Naive thymus-derived CD4-positive, alpha-beta T cell (primary cell): ENCODE measurements around the gene KRTAP4-3. TPM values are rescaled to one million over a fixed set of nuclear protein-coding genes. Genes with fewer than 3 reads are reported as not detected.
"Not testable (repeated sequence)": the region's sequence is repeated elsewhere in the genome, so short reads cannot be mapped to it uniquely, and the experiment has no call there.

Source experiments
- ATAC-seq: fragments of 150-1000 bp; cut with Tn5 transposase; 2 replicates; pipeline ENCODE4 v1.10.0; 2021; ENCODE audit warnings: mild to moderate bottlenecking, moderate library complexity
- CTCF ChIA-PET: fragments of 350-600 bp; sonication (Branson Sonifier 250); formaldehyde crosslinking; loops from one replicate; lab custom pipeline; 2021; ENCODE audit warnings: antibody characterized with exemption; lab: Charles Lee
- POLR2A ChIA-PET: fragments of 350-600 bp; sonication (Branson Sonifier 250); formaldehyde crosslinking; loops from one replicate; lab custom pipeline; 2021; ENCODE audit warnings: antibody characterized with exemption, inconsistent platforms; lab: Charles Lee
- DNase-seq, 9 donors: peaks; one replicate each; pipeline versions ENCODE4 v3.0.0 to v3.0.0-alpha.2; 2020 to 2022; ENCODE audit warnings: mixed read lengths in 1 of 9
- H3K27ac ChIP-seq: one replicate; pipeline ENCODE4 v1.7.0; 2013; ENCODE audit warnings: mild to moderate bottlenecking, low read depth, low read length, moderate library complexity
- H3K27me3 ChIP-seq, 2 donors: one replicate each; pipeline ENCODE4 v1.7.0; 2013; ENCODE audit warnings: low read length in 2 of 2, mild to moderate bottlenecking in 2 of 2, moderate library complexity in 2 of 2; ENCODE audit not compliant: control insufficient read depth in 2 of 2, insufficient read depth in 2 of 2
- H3K36me3 ChIP-seq, 3 experiments: 1 replicate in 2 of 3; 2 replicates in 1 of 3; pipeline ENCODE4 v1.7.0; 2013; ENCODE audit warnings: low read length in 3 of 3, mild to moderate bottlenecking in 3 of 3, moderate library complexity in 1 of 3; ENCODE audit not compliant: insufficient read depth in 3 of 3, control insufficient read depth in 2 of 3
- H3K4me1 ChIP-seq, 2 donors: one replicate each; pipeline ENCODE4 v1.7.0; 2013; ENCODE audit warnings: low read length in 2 of 2, mild to moderate bottlenecking in 2 of 2, moderate library complexity in 1 of 2; ENCODE audit not compliant: control insufficient read depth in 2 of 2, insufficient read depth in 2 of 2
- H3K4me3 ChIP-seq: 2 replicates; pipeline ENCODE4 v1.7.0; 2013; ENCODE audit warnings: mild to moderate bottlenecking, low read length
- H3K9me3 ChIP-seq, 3 experiments: 1 replicate in 2 of 3; 2 replicates in 1 of 3; pipeline ENCODE4 v1.7.0; 2013; ENCODE audit warnings: low read length in 3 of 3; ENCODE audit not compliant: control insufficient read depth in 2 of 3
- H3K27ac Mint-ChIP-seq, 9 donors: one replicate each; pipeline ENCODE4 v1.8.0; 2020 to 2022; ENCODE audit warnings: mixed read lengths in 9 of 9, mild to moderate bottlenecking in 8 of 9, moderate library complexity in 5 of 9, inconsistent platforms in 2 of 9
- H3K27me3 Mint-ChIP-seq, 5 donors: one replicate each; pipeline ENCODE4 v1.8.0; 2021 to 2022; ENCODE audit warnings: mixed read lengths in 5 of 5, mild to moderate bottlenecking in 1 of 5
- H3K36me3 Mint-ChIP-seq, 5 donors: one replicate each; pipeline ENCODE4 v1.8.0; 2020 to 2022; ENCODE audit warnings: mixed read lengths in 5 of 5, mild to moderate bottlenecking in 3 of 5, inconsistent platforms in 1 of 5
- H3K4me1 Mint-ChIP-seq, 7 donors: one replicate each; pipeline ENCODE4 v1.8.0; 2020 to 2022; ENCODE audit warnings: mixed read lengths in 7 of 7, mild to moderate bottlenecking in 3 of 7, inconsistent platforms in 1 of 7
- H3K4me3 Mint-ChIP-seq, 10 donors: one replicate each; pipeline ENCODE4 v1.8.0; 2020 to 2022; ENCODE audit warnings: mild to moderate bottlenecking in 10 of 10, mixed read lengths in 10 of 10, moderate library complexity in 6 of 10, inconsistent platforms in 2 of 10
- H3K9me3 Mint-ChIP-seq, 11 donors: one replicate each; pipeline ENCODE4 v1.8.0; 2020 to 2022; ENCODE audit warnings: mixed read lengths in 11 of 11, mild to moderate bottlenecking in 4 of 11, inconsistent platforms in 1 of 11, moderate library complexity in 1 of 11
- intact Hi-C, 2 donors: fragments of 100-400 bp; cut with micrococcal nuclease; formaldehyde crosslinking; loops; one replicate each; pipeline ENCODE4 v1.15.1; 2023
- polyA plus RNA-seq, 2 donors: library from polyadenylated mRNA; unstranded; fragments of 300-500 nt; fragmentation: Illumina TruSeq; gene quantifications; one replicate each; pipeline ENCODE4 v1.2.3, GENCODE V29; 2021
- total RNA-seq, 6 experiments: library from RNA in 5 of 6; stranded (reverse) in 5 of 6; gene quantifications; 1 replicate in 5 of 6; 2 replicates in 1 of 6; pipeline ENCODE4 v1.2.3 and lab custom pipeline; 2021 to 2026

The KRTAP4-3 gene
- total and polyA plus RNA-seq, 7 experiments from 2014 or later = not detected

- DNase-seq (no peak), ATAC-seq (no peak)
- peak within 1 kb of the TSS in 2 of 9 donors; percentile 43 to 74 for H3K27ac Mint-ChIP-seq
- H3K9me3 Mint-ChIP-seq = no peaks in the 10 kb centered on the region
- Histone ChIP-seq H3K36me3 (no peaks in the 10 kb centered on the region), H3K27me3 (peaks cover 0 to 6% of the 10 kb centered on the region in 2 donors), H3K9me3 (no peaks in the 10 kb centered on the region), H3K27ac (no peak within 1 kb of the TSS), H3K4me3 (no peak within 1 kb of the TSS), H3K4me1 (no peaks in the 10 kb centered on the region)
- ChIA-PET CTCF (no interaction called here), POLR2A (no interaction called here)
- H3K36me3 Mint-ChIP-seq = peaks cover 0 to 4% (median 0%) of the 10 kb centered on the region in 5 donors
- peaks cover 0 to 8% (median 0%) of the 10 kb centered on the region in 7 donors for H3K4me1 Mint-ChIP-seq
- intact Hi-C loops = loop anchor here in 1 of 2 donors (5.0 kb wide), 1 partner anchor 113 kb away; the partner anchor contains the start of gene KRTAP2-1
- H3K27me3 Mint-ChIP-seq = peaks cover 0 to 25% (median 11%) of the 10 kb centered on the region in 5 donors
- H3K4me3 Mint-ChIP-seq = no peak within 1 kb of the TSS
These were observed 7.4 kb downstream of the KRTAP4-3 start, which contains the start of gene KRTAP4-4 for GRCh38 chr17:41160648-41161047. Gene KRTAP4-4 (minus strand): TSS chr17:41160748. CDS start chr17:41160691, 57 bp downstream.

- H3K9me3 ChIP-seq, H3K36me3 ChIP-seq, H3K4me1 Mint-ChIP-seq, POLR2A ChIA-PET, H3K4me3 ChIP-seq, ATAC-seq, H3K4me3 Mint-ChIP-seq, H3K27ac ChIP-seq, H3K27me3 ChIP-seq, CTCF ChIA-PET, H3K27ac Mint-ChIP-seq, H3K9me3 Mint-ChIP-seq, H3K36me3 Mint-ChIP-seq, H3K4me1 ChIP-seq, DNase-seq: not testable (repeated sequence)
- intact Hi-C loops = loop anchor here in 1 of 2 donors (5.0 kb wide), 1 partner anchor 113 kb away; the partner anchor contains the start of gene KRTAP2-1
- H3K27me3 Mint-ChIP-seq = peaks cover 0 to 25% (median 11%) of the 10 kb centered on the region in 5 donors
These were observed 7.8 kb downstream of the KRTAP4-3 start for GRCh38 chr17:41160190-41160589.

GRCh38 chr17:41153856-41154255, 14.2 kb downstream of the KRTAP4-3 start:
- CTCF ChIA-PET = no interaction called here
- Mint-ChIP-seq H3K27ac (peak overlapping the region in 1 of 9 donors; percentile 20), H3K9me3 (peaks cover 0 to 1% (median 0%) of the 10 kb centered on the region in 11 donors), H3K27me3 (peaks cover 0 to 25% (median 11%) of the 10 kb centered on the region in 5 donors), H3K4me1 (peaks cover 0 to 12% (median 0%) of the 10 kb centered on the region in 7 donors), H3K4me3 (no peak overlapping the region), H3K36me3 (peaks cover 0 to 4% (median 0%) of the 10 kb centered on the region in 5 donors)
- H3K4me1 ChIP-seq = no peaks in the 10 kb centered on the region
- intact Hi-C loops = no loop called here
- H3K36me3 ChIP-seq = no peaks in the 10 kb centered on the region
- H3K4me3 ChIP-seq = no peak overlapping the region
- H3K9me3 ChIP-seq = no peaks in the 10 kb centered on the region
- H3K27ac ChIP-seq = no peak overlapping the region
- H3K27me3 ChIP-seq = peaks cover 0 to 2% of the 10 kb centered on the region in 2 donors
- POLR2A ChIA-PET = no interaction called here
- DNase-seq = no peak
- no peak for ATAC-seq

DNA sequence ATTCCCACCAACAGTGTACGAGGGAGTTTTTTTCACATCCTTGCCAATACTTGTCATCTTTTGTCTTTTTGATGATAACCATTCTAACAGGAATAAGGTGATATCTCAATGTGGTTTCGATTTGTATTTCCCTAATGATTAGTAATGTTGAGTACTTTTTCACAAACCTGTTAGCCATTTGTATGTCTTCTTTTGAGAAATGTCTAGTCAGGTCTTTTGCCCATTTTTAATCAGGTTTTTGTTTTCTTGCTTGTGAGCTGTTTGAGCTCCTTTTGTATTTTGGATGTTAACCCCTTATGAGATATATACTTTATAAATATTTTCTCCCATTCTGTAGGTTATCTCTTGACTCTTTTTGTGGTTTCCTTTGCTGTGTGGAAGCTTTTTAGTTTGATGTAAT, 16.5 kb downstream of the KRTAP4-3 start:
- intact Hi-C loops = no loop called here
- DNase-seq = no peak
- Histone ChIP-seq H3K27ac (no peak overlapping the region), H3K27me3 (no peaks in the 10 kb centered on the region), H3K9me3 (no peaks in the 10 kb centered on the region), H3K36me3 (no peaks in the 10 kb centered on the region), H3K4me3 (no peak overlapping the region), H3K4me1 (no peaks in the 10 kb centered on the region)
- Mint-ChIP-seq H3K4me3 (no peak overlapping the region), H3K27ac (no peak overlapping the region), H3K27me3 (peaks cover 0 to 14% (median 9%) of the 10 kb centered on the region in 5 donors), H3K36me3 (no peaks in the 10 kb centered on the region), H3K4me1 (peaks cover 0 to 17% (median 5%) of the 10 kb centered on the region in 7 donors), H3K9me3 (peaks cover 0 to 1% (median 0%) of the 10 kb centered on the region in 11 donors)
- POLR2A ChIA-PET = no interaction called here
- ATAC-seq = no peak
- CTCF ChIA-PET = no interaction called here

DNA sequence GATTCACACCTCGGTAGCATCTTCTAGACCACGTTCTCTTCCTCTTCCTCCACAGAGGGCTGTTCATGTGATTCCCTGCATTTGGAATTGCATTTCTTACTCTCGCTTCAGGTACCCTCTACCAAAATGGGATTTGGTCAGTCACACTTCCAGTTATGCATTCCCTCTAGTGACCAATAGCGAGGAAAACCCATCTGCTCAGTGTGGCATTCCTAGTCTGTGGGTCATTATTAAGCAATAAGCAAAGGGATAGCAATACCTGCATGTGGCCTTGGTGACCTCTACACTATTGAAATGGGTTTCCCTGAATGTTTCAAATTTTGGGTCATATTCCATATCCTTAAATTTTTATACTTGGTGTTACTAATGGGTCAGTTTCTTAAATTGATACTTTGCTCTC, 18.0 kb downstream of the KRTAP4-3 start:
- H3K4me1 ChIP-seq = no peaks in the 10 kb centered on the region
- intact Hi-C loops = no loop called here
- no peak overlapping the region for H3K27ac ChIP-seq
- H3K9me3 ChIP-seq = no peaks in the 10 kb centered on the region
- peaks cover 0 to 19% (median 5%) of the 10 kb centered on the region in 7 donors for H3K4me1 Mint-ChIP-seq
- DNase-seq (no peak), ATAC-seq (no peak)
- no peaks in the 10 kb centered on the region for H3K36me3 ChIP-seq
- H3K27ac Mint-ChIP-seq = no peak overlapping the region
- peaks cover 0 to 3% (median 0%) of the 10 kb centered on the region in 11 donors for H3K9me3 Mint-ChIP-seq
- H3K36me3 Mint-ChIP-seq = no peaks in the 10 kb centered on the region
- no peaks in the 10 kb centered on the region for H3K27me3 ChIP-seq
- CTCF ChIA-PET = interaction anchor here (0.6 kb wide), 1 partner anchor 40 kb away, joined by 5 read pairs; no protein-coding TSS in a partner anchor
- H3K27me3 Mint-ChIP-seq = peaks cover 0 to 17% (median 0%) of the 10 kb centered on the region in 5 donors
- H3K4me3 Mint-ChIP-seq = no peak overlapping the region
- H3K4me3 ChIP-seq = no peak overlapping the region
- POLR2A ChIA-PET = interaction anchor here (1.0 kb wide), 1 partner anchor 42 kb away, joined by 4 read pairs; no protein-coding TSS in a partner anchor

- intact Hi-C loops = no loop called here
- H3K27ac Mint-ChIP-seq = peak within 1 kb of the TSS in 1 of 9 donors; percentile 7
- DNase-seq (no peak), ATAC-seq (no peak)
- ChIA-PET CTCF (interaction anchor here (0.6 kb wide), 1 partner anchor 39 kb away, joined by 5 read pairs; no protein-coding TSS in a partner anchor), POLR2A (no interaction called here)
- no peak within 1 kb of the TSS for H3K4me3 Mint-ChIP-seq
- no peaks in the 10 kb centered on the region for H3K36me3 Mint-ChIP-seq
- H3K4me3 ChIP-seq = no peak within 1 kb of the TSS
- no peaks in the 10 kb centered on the region for H3K4me1 ChIP-seq
- no peaks in the 10 kb centered on the region for H3K27me3 ChIP-seq
- peaks cover 0 to 19% (median 5%) of the 10 kb centered on the region in 7 donors for H3K4me1 Mint-ChIP-seq
- H3K9me3 ChIP-seq = no peaks in the 10 kb centered on the region
- H3K36me3 ChIP-seq = no peaks in the 10 kb centered on the region
- peaks cover 0 to 18% (median 0%) of the 10 kb centered on the region in 5 donors for H3K27me3 Mint-ChIP-seq
- peaks cover 0 to 6% (median 0%) of the 10 kb centered on the region in 11 donors for H3K9me3 Mint-ChIP-seq
- H3K27ac ChIP-seq = no peak within 1 kb of the TSS
These were observed 18.4 kb downstream of the KRTAP4-3 start, which contains the start of gene KRTAP4-5 for GRCh38 chr17:41149652-41149985. Gene KRTAP4-5 (minus strand): TSS chr17:41149825. CDS start chr17:41149767, 58 bp downstream.
